Activated CD8-positive, alpha-beta memory T cell treated with anti-CD3 and anti-CD28 coated beads for 36 hours (primary cell): Measurements from ENCODE around the gene LONP2. TPM values are rescaled to one million over a fixed set of nuclear protein-coding genes. Genes with fewer than 3 reads are reported as not detected.
"Not testable (repeated sequence)": the region's sequence is repeated elsewhere in the genome, so short reads cannot be mapped to it uniquely, and the experiment has no call there.

ENCODE experiments used
- CTCF ChIA-PET: fragments of 350-600 bp; sonication (Branson Sonifier 250); formaldehyde crosslinking; loops from one replicate; lab custom pipeline; 2021; ENCODE audit warnings: antibody characterized with exemption; lab: Charles Lee
- POLR2A ChIA-PET: fragments of 350-600 bp; sonication (Branson Sonifier 250); formaldehyde crosslinking; loops from one replicate; lab custom pipeline; 2021; ENCODE audit warnings: antibody characterized with exemption; lab: Charles Lee
- total RNA-seq, 2 experiments: library from RNA; stranded (reverse); gene quantifications; one replicate each; pipeline ENCODE4 v1.2.3, GENCODE V29; 2021

The LONP2 gene
- total RNA-seq, 2 experiments from 2014 or later: 46.1 to 50.0 TPM

GRCh38 chr16:48354877-48355855 lies 111.1 kb downstream of the LONP2 start:
- CTCF ChIA-PET: interaction anchor here (1.2 to 2.8 kb wide), 5 partner anchors 15 to 1242 kb away, joined by 3 to 14 read pairs (median 5); no protein-coding TSS in a partner anchor
- POLR2A ChIA-PET: interaction anchor here (1.0 kb wide), 1 partner anchor 24 kb away, joined by 3 read pairs; no protein-coding TSS in a partner anchor

GRCh38 chr16:48356633-48357376 lies 112.7 kb downstream of the LONP2 start:
- CTCF ChIA-PET: interaction anchor here (1.0 to 1.8 kb wide), 3 partner anchors 9 to 268 kb away, joined by 3 to 5 read pairs (median 4); no protein-coding TSS in a partner anchor

GRCh38 chr16:48358419-48358818 lies 114.3 kb downstream of the LONP2 start:
- ChIA-PET POLR2A (no interaction called here), CTCF (no interaction called here)

More at GRCh38 chr16:48356633-48357376, 112.7 kb downstream of the LONP2 start:
- POLR2A ChIA-PET: interaction anchor here (1.0 kb wide), 1 partner anchor 26 kb away, joined by 3 read pairs; no protein-coding TSS in a partner anchor

GRCh38 chr16:48359983-48360382 lies 115.9 kb downstream of the LONP2 start:
- ChIA-PET CTCF (no interaction called here), POLR2A (no interaction called here)

GRCh38 chr16:48361012-48361411 lies 116.9 kb downstream of the LONP2 start:
- POLR2A ChIA-PET: no interaction called here
- CTCF ChIA-PET: interaction anchor here (0.8 kb wide), 1 partner anchor 269 kb away, joined by 3 read pairs; no protein-coding TSS in a partner anchor

GRCh38 chr16:48361540-48362144 lies 117.5 kb downstream of the LONP2 start:
- POLR2A ChIA-PET: no interaction called here
- CTCF ChIA-PET: interaction anchor here (0.8 kb wide), 1 partner anchor 268 kb away, joined by 3 read pairs; no protein-coding TSS in a partner anchor

- POLR2A ChIA-PET: interaction anchor here (0.6 to 1.7 kb wide), 2 partner anchors 20 to 1743 kb away, joined by 6 to 14 read pairs; partner anchors contain the start of gene SIAH1
- CTCF ChIA-PET: interaction anchor here (1.1 to 1.9 kb wide), 4 partner anchors 11 to 265 kb away, joined by 3 to 6 read pairs (median 4); no protein-coding TSS in a partner anchor
Observed at GRCh38 chr16:48365025-48365600, 121.0 kb downstream of the LONP2 start.

GRCh38 chr16:48365601-48366164 lies 121.6 kb downstream of the LONP2 start:
- ChIA-PET POLR2A (interaction anchor here (0.6 to 1.7 kb wide), 8 partner anchors 12 to 1744 kb away, joined by 5 to 14 read pairs (median 6); partner anchors contain the start of genes N4BP1 and SIAH1), CTCF (interaction anchor here (0.7 to 1.9 kb wide), 3 partner anchors 9 to 265 kb away, joined by 3 to 6 read pairs (median 4); no protein-coding TSS in a partner anchor)

GRCh38 chr16:48366165-48367093 lies 122.3 kb downstream of the LONP2 start:
- POLR2A ChIA-PET: interaction anchor here (0.6 to 1.7 kb wide), 8 partner anchors 12 to 247 kb away, joined by 3 to 14 read pairs (median 6); partner anchors contain the start of genes N4BP1 and SIAH1
- CTCF ChIA-PET: interaction anchor here (0.7 to 1.9 kb wide), 4 partner anchors 10 to 264 kb away, joined by 3 to 6 read pairs (median 4); no protein-coding TSS in a partner anchor

GRCh38 chr16:48367441-48368049 lies 123.4 kb downstream of the LONP2 start:
- ChIA-PET POLR2A (interaction anchor here (0.6 to 1.5 kb wide), 2 partner anchors 89 to 243 kb away, joined by 3 to 6 read pairs; partner anchors contain the start of gene N4BP1), CTCF (interaction anchor here (1.0 to 1.7 kb wide), 2 partner anchors 9 to 263 kb away, joined by 3 to 5 read pairs; no protein-coding TSS in a partner anchor)

GRCh38 chr16:48369765-48370164 lies 125.7 kb downstream of the LONP2 start:
- POLR2A ChIA-PET: no interaction called here
- CTCF ChIA-PET: interaction anchor here (1.1 to 1.9 kb wide), 2 partner anchors 16 to 253 kb away, joined by 3 to 10 read pairs; no protein-coding TSS in a partner anchor

GRCh38 chr16:48370229-48370628 lies 126.1 kb downstream of the LONP2 start:
- CTCF ChIA-PET: interaction anchor here (1.9 kb wide), 1 partner anchor 17 kb away, joined by 10 read pairs; no protein-coding TSS in a partner anchor

GRCh38 chr16:48370668-48371392 lies 126.7 kb downstream of the LONP2 start:
- CTCF ChIA-PET: interaction anchor here (1.9 kb wide), 1 partner anchor 17 kb away, joined by 10 read pairs; no protein-coding TSS in a partner anchor
- POLR2A ChIA-PET: not testable (repeated sequence)

More at GRCh38 chr16:48370229-48370628, 126.1 kb downstream of the LONP2 start:
- POLR2A ChIA-PET: no interaction called here

GRCh38 chr16:48371393-48371780 lies 127.3 kb downstream of the LONP2 start:
- POLR2A ChIA-PET: no interaction called here

GRCh38 chr16:48372744-48373143 lies 128.6 kb downstream of the LONP2 start:
- ChIA-PET POLR2A (no interaction called here), CTCF (no interaction called here)

More at GRCh38 chr16:48371393-48371780, 127.3 kb downstream of the LONP2 start:
- CTCF ChIA-PET: no interaction called here
